Stimulated activated naive CD4-positive, alpha-beta T cell treated with Interleukin-2 at 50 U/mL for 16 hours (primary cell): ENCODE data around the gene TET1.
"Not testable (repeated sequence)": the region's sequence is repeated elsewhere in the genome, so short reads cannot be mapped to it uniquely, and the experiment has no call there.

ENCODE experiments used
- DNase-seq: peaks from one replicate; lab custom pipeline; 2025; lab: John Stamatoyannopoulos, UW

The TET1 gene

GRCh38 chr10:68560186-68560942 lies at the start of gene TET1:
TSS of gene TET1 (plus strand) at chr10:68560337. CDS start at chr10:68572339, 12,002 bp downstream.
- no peak for DNase-seq

DNA sequence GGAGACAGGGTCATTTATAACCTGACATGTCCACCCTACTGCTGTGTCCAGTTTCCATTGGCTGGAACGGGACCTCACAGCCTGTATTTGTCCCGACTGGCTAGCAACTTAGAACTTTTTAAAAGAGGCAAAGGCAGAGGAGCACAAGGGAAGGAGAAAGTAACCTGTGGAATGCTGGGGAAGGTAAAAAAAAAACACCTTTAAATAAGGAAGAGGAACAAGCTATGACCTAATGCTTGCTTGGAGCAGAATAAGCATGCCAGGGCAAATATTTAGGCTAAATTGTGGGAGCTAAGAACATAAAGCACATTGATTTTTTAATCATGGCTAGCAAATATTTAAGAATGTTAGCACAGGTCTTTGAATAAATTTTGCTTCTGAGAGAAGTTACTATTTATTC lies 43.9 kb upstream of the TET1 start:
- not testable (repeated sequence) for DNase-seq

GRCh38 chr10:68516766-68517165 lies 43.4 kb upstream of the TET1 start:
- no peak for DNase-seq

DNA sequence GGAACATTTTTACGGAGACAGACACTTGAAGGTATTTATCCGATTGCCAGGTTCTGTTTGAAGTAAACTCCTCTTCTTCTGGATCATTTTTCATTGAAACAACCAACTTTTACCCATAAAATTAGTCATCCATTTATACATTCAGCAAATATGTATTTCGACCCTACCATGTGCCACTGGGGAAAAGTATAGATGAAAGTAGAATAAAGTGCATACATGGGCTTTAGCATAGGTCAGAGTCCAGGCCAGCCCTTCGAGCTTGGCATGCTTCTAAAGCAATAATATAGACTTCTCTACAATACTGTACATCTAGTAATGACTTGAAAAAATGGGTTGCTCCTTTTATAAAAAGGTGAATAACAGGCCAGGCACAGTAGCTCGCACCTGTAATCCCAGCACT lies 42.9 kb upstream of the TET1 start:
- no peak for DNase-seq

DNA sequence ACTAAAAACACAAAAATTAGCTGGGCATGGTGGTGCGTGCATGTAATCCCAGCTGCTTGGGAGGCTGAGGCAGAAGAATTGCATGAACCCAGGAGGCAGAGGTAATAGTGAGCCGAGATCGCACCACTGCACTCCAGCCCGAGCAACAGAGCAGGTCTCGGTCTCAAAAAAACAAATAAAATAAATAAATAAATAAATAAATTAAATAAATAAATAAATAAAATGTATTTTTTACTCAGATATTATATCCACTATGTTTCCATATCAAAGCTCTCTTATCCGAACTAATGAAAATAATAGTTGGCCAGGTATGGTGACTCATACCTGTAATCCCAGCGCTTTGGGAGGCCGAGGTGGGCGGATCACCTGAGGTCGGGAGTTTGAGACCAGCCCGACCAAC lies 41.5 kb upstream of the TET1 start:
- DNase-seq: not testable (repeated sequence)

DNA sequence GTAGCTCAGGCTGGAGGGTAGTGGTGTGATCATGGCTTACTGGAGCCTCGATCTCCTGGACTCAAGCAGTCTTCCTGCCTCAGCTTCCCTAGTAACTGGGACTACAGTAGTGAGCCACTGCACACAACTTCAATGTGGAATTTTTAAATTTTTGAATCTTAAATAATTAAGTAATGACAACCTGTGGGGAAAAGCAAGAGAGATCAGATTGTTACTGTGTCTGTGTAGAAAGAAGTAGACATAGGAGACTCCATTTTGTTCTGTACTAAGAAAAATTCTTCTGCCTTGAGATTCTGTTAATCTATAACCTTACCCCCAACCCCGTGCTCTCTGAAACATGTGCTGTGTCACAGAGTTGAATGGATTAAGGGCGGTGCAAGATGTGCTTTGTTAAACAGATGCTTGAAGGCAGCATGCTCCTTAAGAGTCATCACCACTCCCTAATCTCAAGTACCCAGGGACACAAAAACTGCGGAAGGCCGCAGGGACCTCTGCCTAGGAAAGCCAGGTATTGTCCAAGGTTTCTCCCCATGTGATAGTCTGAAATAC lies 34.6 kb upstream of the TET1 start:
- not testable (repeated sequence) for DNase-seq

DNA sequence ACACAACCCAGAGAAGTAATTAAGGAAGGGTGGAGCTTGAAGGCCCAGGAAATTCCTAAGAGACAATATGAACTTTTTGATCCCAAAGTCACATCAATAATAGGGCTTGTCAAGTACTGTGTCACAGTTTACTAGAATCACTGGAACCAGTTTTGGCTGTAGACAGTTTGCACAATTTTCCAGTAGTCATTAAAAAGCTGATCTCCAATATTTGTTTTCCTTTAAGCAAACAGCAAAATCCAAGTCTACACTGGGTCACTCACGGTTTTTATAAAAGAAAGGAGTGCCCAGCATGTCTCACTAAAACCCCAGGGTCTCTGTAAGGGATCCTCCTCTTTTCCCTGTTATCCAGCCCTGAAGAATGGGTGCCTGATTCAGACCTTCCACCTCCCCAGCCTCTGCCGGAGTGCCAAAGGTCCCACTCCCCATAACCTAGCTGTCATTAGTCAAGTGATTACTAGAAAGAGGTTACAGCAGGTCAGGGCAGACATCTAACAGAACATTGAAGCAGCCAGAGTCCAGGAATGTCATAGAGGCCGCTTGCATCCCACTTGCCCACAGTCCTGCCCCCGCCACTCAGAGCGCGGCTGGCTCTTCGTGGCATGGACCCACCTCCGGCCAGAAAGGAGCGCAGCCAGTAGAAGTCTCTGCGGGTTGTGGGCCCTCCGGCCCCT lies 33.4 kb upstream of the TET1 start:
- no peak for DNase-seq

- DNase-seq: no peak
Measured at GRCh38 chr10:68536973-68537372, 23.2 kb upstream of the TET1 start.

GRCh38 chr10:68537796-68538195 lies 22.3 kb upstream of the TET1 start:
- DNase-seq: no peak

DNA sequence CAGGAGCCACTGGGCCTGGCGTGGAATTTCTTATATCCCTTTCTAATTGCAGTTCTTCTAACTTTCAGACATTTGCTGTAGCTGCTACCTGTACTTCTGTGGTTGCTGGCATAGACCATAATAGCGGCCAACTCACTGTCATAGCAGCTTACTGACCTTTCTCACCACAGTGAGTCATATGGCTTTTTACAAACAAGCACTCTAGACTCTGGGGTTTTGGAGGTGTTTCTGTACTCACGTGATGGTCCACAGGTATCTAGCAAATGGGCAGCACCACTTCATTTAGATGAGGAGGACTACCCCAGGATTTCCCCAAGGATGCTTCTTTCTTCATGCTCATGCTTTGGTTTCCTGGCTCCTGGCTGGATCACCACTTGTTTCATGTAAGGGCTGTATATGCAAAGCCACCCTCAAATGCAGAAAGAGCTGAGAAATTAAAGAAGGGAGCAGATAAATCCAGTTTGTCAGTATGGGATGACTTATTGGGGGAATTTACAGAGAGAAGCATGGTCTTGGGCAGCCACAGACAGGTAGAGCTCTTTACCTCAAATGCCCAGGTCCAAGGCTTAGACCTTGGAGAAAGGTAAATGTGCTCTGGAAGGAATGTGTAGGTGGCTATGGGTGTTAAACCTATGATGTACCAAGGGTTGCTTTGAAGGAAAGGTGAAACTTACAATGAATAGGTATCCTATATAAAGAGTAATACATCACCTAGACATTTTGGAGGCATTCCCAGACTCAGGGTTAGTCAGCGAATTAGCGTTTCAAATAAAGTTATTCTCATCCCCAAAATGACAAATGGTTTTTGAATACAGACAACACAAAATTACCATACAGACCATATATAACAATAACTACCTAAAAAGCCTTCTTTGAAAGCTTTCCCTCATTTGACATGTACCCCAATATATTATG lies 16.9 kb upstream of the TET1 start:
- no peak for DNase-seq

DNA sequence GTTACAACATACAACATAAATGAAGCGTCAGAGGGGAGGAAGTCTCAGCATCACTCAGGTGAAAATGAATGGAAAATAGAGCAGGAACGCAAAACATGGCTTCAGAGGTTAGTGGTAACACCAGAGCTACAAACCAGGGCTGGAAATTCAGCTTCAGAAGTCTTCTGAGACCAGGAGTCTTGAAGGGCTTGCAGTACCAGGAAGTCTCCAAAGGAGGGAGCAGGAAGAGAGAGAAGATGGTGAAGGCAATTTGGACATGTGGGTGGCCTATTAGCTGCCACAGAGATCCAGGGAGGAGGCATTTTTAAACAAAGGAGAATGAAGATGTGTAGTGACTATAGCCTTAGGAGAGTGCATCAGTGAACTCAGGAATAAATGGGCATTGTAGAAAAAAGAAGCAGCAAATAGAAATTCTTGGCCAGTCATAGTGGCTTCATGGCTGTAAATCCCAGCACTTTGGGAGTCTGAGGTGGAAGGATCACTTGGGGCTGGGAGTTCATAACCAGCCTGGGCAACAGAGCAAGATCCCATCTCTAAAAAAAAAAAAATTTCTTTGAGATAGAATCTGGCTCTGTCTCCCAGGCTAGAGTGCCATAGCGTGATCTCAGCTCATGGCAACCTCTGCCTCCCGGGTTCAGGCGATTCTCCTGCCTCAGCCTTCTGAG lies 9.3 kb upstream of the TET1 start:
- DNase-seq: no peak

GRCh38 chr10:68553138-68553537 lies 7.0 kb upstream of the TET1 start:
- DNase-seq: no peak

DNA sequence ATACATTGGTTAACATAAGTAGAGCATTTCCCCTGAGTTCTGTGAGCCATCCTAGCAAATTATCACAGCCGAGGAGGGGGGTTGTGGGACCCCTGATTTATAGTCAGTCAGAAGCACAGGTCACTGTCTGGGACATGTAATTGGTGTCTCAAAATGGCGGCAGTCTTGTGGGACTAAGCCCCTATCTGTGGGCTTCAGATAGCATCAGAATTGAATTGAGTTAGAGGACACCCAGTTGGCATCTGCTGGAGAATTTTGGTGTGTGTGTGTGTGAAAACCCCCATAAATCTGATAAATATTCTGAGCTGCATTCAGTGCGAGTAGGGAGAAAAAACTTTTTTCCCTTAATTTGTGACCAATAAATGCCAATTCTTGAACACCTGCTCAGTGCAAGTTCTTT lies 6.5 kb upstream of the TET1 start:
- DNase-seq: no peak

DNA sequence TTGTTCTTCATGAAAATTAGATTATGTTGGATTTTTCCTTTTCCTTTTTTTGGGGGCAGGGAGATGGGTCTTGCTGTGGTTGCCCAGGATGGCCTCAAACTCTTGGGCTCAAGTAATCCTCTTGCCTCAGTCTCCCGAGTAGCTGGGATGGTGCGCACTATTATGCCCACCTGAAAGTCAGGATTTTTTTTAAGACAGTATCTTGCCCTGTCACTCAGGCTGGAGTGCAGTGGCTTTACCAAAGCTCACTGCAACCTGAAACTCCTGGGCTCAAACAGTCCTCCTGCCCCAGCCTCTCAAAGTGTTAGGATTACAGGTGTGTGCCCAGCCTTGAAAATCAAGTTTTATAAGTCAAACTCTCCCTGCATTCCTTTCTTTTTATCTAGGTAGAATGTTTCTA lies 1.7 kb upstream of the TET1 start:
- DNase-seq: no peak

- no peak for DNase-seq
Measured at GRCh38 chr10:68559251-68559650, 886 bp upstream of the TET1 start.

- DNase-seq: no peak
Measured at GRCh38 chr10:68559841-68560185, 324 bp upstream of the TET1 start.

DNA sequence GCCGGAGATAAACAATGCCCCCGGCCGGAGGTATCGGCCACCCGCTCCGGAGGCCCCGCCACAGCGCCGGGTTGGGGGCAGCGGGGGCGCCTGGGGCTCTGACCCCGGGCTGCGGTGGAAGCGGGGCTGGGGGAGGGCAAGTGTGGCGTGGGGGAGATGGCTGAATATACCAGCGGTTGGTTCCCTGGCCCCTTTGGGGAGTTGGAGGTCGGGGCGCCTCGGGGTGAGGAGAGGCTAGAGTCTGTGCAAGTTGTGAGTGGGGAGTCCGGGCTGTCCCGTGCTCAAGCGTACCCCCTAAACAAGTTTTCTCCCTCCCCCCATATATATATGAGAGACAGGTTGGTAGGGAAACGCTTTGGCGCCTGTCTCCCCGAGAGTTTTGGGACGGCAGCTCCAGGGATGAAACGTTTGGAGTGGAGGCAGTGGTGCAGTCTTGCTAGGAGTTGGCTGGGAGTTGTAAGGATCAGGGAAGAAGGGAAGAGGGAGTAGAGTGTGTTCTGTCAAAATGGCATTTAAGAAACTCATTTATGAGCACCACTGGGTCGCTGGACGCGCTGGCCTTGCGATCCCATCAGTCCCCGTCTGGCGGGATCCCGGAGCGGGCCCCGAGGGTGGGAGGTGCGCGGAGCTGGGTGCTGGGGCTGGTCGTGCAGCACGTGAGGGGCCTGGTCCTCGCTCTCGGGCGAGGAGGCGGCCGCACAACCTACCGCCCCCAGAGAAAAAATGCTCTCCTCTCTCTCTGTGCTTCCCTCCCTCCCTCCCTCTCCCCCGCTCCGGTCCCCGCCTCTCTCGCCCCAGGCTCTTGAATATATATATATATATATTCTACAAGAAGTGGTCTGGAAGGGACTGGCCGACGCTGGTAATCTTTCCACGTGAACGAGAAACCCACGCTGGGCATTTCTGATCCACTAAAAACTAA lies 1.1 kb downstream of the TET1 start:
- no peak for DNase-seq

DNA sequence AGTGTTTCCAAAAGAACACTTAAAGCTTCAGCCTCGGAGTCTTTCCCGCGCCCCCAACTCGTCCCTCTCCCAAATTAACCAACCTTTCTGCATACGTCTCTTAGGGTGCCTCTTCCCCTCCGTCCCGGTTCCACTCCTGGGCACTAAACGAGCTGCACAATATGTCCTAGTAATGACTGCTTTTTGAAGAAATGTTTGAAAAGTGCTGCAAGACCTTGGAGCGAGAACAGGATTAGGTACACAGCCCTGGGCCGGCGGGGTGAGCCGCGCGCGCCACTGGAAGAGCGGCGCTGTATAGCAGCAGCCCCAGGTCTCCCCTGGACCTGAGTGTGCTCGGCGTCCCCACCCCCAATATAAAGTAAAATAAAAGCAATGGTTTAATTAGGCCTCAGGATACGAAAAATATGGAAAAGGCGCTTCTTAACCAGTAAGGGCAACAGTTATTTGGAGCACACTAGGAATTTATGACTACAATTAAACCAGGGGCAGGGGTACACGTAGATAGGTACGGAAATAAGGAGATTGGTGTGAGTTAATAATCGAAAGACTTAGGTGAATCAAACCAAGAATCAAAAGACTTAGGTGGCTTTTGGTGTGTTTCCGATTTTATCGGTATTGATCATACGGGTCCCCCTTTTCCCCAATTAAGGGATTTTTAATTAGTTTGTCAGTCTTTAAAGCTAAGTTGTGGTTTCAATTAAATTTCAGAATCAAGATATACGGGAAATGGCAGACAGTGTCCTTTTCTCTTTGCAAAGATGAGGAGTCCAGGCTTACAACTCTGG lies 1.9 kb downstream of the TET1 start:
- DNase-seq: no peak

- DNase-seq: no peak
Measured at GRCh38 chr10:68562661-68563570, 2.8 kb downstream of the TET1 start.
